GM23338 (cell line): ENCODE measurements around the gene CPLANE2. TPM values are rescaled to one million over a fixed set of nuclear protein-coding genes. Genes with fewer than 3 reads are reported as not detected.

Experiments used
- ATAC-seq: fragments of 200-7000 bp; cut with Tn5 transposase; 3 replicates; pipeline ENCODE4 v1.9.1; 2020
- DNase-seq: peaks from one replicate; pipeline ENCODE4 v3.0.0-alpha.2; 2015; ENCODE audit warnings: low spot score
- H2AFZ ChIP-seq: fragments of 200-600 bp; sonication (generic); 2 replicates; pipeline ENCODE4 v1.8.0; 2016; ENCODE audit warnings: antibody characterized with exemption, mild to moderate bottlenecking, moderate library complexity
- H3F3A ChIP-seq: fragments of 200-600 bp; sonication (generic); replicated peaks from 2 replicates; pipeline ENCODE4 v1.8.0; 2017; ENCODE audit warnings: antibody characterized with exemption, mixed run types, low read depth
- H3K27ac ChIP-seq: fragments of 200-600 bp; sonication (generic); 2 replicates; pipeline ENCODE4 v1.6.1; 2016; ENCODE audit warnings: low read depth
- H3K27me3 ChIP-seq: fragments of 200-600 bp; sonication (generic); 2 replicates; pipeline ENCODE4 v1.8.0; 2016; ENCODE audit warnings: mild to moderate bottlenecking, mixed run types, moderate library complexity; ENCODE audit not compliant: insufficient read depth
- H3K36me3 ChIP-seq: fragments of 200-600 bp; sonication (generic); 2 replicates; pipeline ENCODE4 v1.8.0; 2016; ENCODE audit warnings: mild to moderate bottlenecking; ENCODE audit not compliant: insufficient read depth
- H3K4me1 ChIP-seq: fragments of 200-600 bp; sonication (generic); 2 replicates; pipeline ENCODE4 v1.8.0; 2016; ENCODE audit warnings: mild to moderate bottlenecking, moderate library complexity; ENCODE audit not compliant: insufficient read depth
- H3K4me2 ChIP-seq: fragments of 200-600 bp; sonication (generic); 2 replicates; pipeline ENCODE4 v1.7.1; 2017; ENCODE audit warnings: mixed run types
- H3K4me3 ChIP-seq: fragments of 200-600 bp; sonication (generic); 2 replicates; pipeline ENCODE4 v1.6.1; 2016; ENCODE audit warnings: mixed run types
- H3K79me2 ChIP-seq: fragments of 200-600 bp; sonication (generic); replicated peaks from 2 replicates; pipeline ENCODE4 v1.8.0; 2017; ENCODE audit warnings: mild to moderate bottlenecking; ENCODE audit not compliant: insufficient read depth
- H3K9me2 ChIP-seq: fragments of 200-600 bp; sonication (generic); 2 replicates; pipeline ENCODE4 v1.8.0; 2017; ENCODE audit not compliant: insufficient read depth
- H4K20me1 ChIP-seq: fragments of 200-600 bp; sonication (generic); replicated peaks from 2 replicates; pipeline ENCODE4 v1.8.0; 2017; ENCODE audit warnings: mild to moderate bottlenecking; ENCODE audit not compliant: insufficient read depth
- H3K27ac Mint-ChIP-seq: 2 replicates; pipeline ENCODE4 v1.8.0; 2020; ENCODE audit warnings: inconsistent platforms, mild to moderate bottlenecking, moderate library complexity, mixed read lengths
- H3K27me3 Mint-ChIP-seq: 3 replicates; pipeline ENCODE4 v1.8.0; 2022; ENCODE audit warnings: low read depth, mild to moderate bottlenecking, moderate library complexity, mixed read lengths, inconsistent platforms; ENCODE audit not compliant: insufficient read depth, poor library complexity
- H3K36me3 Mint-ChIP-seq: 3 replicates; pipeline ENCODE4 v1.8.0; 2021; ENCODE audit warnings: low read depth, mild to moderate bottlenecking, inconsistent platforms, moderate library complexity, mixed read lengths
- H3K4me1 Mint-ChIP-seq: 3 replicates; pipeline ENCODE4 v1.8.0; 2020; ENCODE audit warnings: mild to moderate bottlenecking, inconsistent platforms, mixed read lengths
- H3K4me3 Mint-ChIP-seq: 3 replicates; pipeline ENCODE4 v1.8.0; 2021; ENCODE audit warnings: moderate library complexity, mild to moderate bottlenecking, inconsistent platforms, mixed read lengths
- H3K9me3 Mint-ChIP-seq: 3 replicates; pipeline ENCODE4 v1.8.0; 2020; ENCODE audit warnings: moderate library complexity, mild to moderate bottlenecking, inconsistent platforms, mixed read lengths
- CREB1 ChIP-seq: fragments of 250-450 bp; sonication (Bioruptor Pico); IDR thresholded peaks from 2 replicates; pipeline ENCODE4 v1.5.0; 2020; ENCODE audit warnings: low read depth, mild to moderate bottlenecking, moderate library complexity
- ETS1 ChIP-seq: IDR thresholded peaks from 2 replicates; pipeline ENCODE4 v1.6.1; 2016; ENCODE audit warnings: antibody characterized with exemption
- EZH2 ChIP-seq: fragments of 200-600 bp; sonication (generic); IDR thresholded peaks from one replicate; pipeline ENCODE4 v1.8.0; 2017; ENCODE audit warnings: antibody characterized with exemption, mild to moderate bottlenecking, low read depth; ENCODE audit not compliant: unreplicated experiment
- EZH2phosphoT487 ChIP-seq: fragments of 200-600 bp; sonication (generic); IDR thresholded peaks from one replicate; pipeline ENCODE4 v1.8.1; 2018; ENCODE audit warnings: antibody characterized with exemption; ENCODE audit not compliant: unreplicated experiment
- NANOG ChIP-seq: IDR thresholded peaks from 2 replicates; pipeline ENCODE4 v1.6.1; 2016; ENCODE audit warnings: antibody characterized with exemption, borderline replicate concordance
- POLR2AphosphoS5 ChIP-seq: IDR thresholded peaks from 2 replicates; pipeline ENCODE4 v1.6.1; 2016; ENCODE audit warnings: antibody characterized with exemption, low read depth
- ZNF114 ChIP-seq: fragments of 250-450 bp; sonication (Bioruptor Pico); IDR thresholded peaks from 2 replicates; pipeline ENCODE4 v1.5.0; 2020; ENCODE audit warnings: mild to moderate bottlenecking, moderate library complexity
- polyA plus RNA-seq: library from polyadenylated mRNA; unstranded; fragments of >200 nt; fragmentation: Nextera tagmentation; extraction: Ambion mirVana; gene quantifications from 2 replicates; pipeline ENCODE4 v1.2.1, GENCODE V29; 2016
- total RNA-seq: library from RNA; depleted of rRNA; stranded (reverse); fragments of >200 nt; shearing (Covaris generic); gene quantifications from 2 replicates; pipeline ENCODE4 v1.2.3, GENCODE V29; 2014
- TF ChIP-seq, protein P1 (sequence below): fragments of 250-450 bp; sonication (Bioruptor Pico); IDR thresholded peaks from 2 replicates; pipeline ENCODE4 v1.5.0; 2020; ENCODE audit warnings: mild to moderate bottlenecking, moderate library complexity

CPLANE2 gene
- total and polyA plus RNA-seq, 2 experiments from 2014 or later, result 0.44 to 1.8 TPM

- no peak for TF ChIP-seq NANOG
- TF ChIP-seq CREB1 (CRISPR knock-in tag), result no peak
- no peak for TF ChIP-seq ZNF114
- TF ChIP-seq EZH2phosphoT487, result no peak
Measured at GRCh38 chr1:16251381-16251780, 14.4 kb upstream of the CPLANE2 start (continued).

GRCh38 chr1:16250524-16251251 is 13.7 kb upstream of the CPLANE2 start:
- Histone ChIP-seq H3K79me2 (no peaks in the 10 kb centered on the region), H3K27ac (no peak overlapping the region), H3K9me2 (no peaks in the 10 kb centered on the region), H4K20me1 (peaks cover 5% of the 10 kb centered on the region), H3K36me3 (peaks cover 8% of the 10 kb centered on the region; the same call in 1 of the 2 replicates), H3K27me3 (no peaks in the 10 kb centered on the region), H3K4me1 (no peaks in the 10 kb centered on the region), H2AFZ (no peak overlapping the region), H3K4me3 (no peak overlapping the region), H3F3A (peaks cover 4% of the 10 kb centered on the region; the same call in 1 of the 2 replicates), H3K4me2 (no peak overlapping the region)
- no peaks in the 10 kb centered on the region for H3K4me1 Mint-ChIP-seq
- no peak overlapping the region for H3K4me3 Mint-ChIP-seq
- DNase-seq (no peak), ATAC-seq (no peak)
- no peak overlapping the region; the same call in 1 of the 2 replicates for H3K27ac Mint-ChIP-seq
- H3K27me3 Mint-ChIP-seq, result no peaks in the 10 kb centered on the region
- no peaks in the 10 kb centered on the region for H3K9me3 Mint-ChIP-seq
- H3K36me3 Mint-ChIP-seq, result peaks cover 8% of the 10 kb centered on the region
- TF ChIP-seq EZH2phosphoT487, result no peak
- TF ChIP-seq CREB1 (CRISPR knock-in tag), result no peak
- TF ChIP-seq POLR2AphosphoS5, result no peak
- TF ChIP-seq EZH2, result no peak
- TF ChIP-seq, protein P1, sequence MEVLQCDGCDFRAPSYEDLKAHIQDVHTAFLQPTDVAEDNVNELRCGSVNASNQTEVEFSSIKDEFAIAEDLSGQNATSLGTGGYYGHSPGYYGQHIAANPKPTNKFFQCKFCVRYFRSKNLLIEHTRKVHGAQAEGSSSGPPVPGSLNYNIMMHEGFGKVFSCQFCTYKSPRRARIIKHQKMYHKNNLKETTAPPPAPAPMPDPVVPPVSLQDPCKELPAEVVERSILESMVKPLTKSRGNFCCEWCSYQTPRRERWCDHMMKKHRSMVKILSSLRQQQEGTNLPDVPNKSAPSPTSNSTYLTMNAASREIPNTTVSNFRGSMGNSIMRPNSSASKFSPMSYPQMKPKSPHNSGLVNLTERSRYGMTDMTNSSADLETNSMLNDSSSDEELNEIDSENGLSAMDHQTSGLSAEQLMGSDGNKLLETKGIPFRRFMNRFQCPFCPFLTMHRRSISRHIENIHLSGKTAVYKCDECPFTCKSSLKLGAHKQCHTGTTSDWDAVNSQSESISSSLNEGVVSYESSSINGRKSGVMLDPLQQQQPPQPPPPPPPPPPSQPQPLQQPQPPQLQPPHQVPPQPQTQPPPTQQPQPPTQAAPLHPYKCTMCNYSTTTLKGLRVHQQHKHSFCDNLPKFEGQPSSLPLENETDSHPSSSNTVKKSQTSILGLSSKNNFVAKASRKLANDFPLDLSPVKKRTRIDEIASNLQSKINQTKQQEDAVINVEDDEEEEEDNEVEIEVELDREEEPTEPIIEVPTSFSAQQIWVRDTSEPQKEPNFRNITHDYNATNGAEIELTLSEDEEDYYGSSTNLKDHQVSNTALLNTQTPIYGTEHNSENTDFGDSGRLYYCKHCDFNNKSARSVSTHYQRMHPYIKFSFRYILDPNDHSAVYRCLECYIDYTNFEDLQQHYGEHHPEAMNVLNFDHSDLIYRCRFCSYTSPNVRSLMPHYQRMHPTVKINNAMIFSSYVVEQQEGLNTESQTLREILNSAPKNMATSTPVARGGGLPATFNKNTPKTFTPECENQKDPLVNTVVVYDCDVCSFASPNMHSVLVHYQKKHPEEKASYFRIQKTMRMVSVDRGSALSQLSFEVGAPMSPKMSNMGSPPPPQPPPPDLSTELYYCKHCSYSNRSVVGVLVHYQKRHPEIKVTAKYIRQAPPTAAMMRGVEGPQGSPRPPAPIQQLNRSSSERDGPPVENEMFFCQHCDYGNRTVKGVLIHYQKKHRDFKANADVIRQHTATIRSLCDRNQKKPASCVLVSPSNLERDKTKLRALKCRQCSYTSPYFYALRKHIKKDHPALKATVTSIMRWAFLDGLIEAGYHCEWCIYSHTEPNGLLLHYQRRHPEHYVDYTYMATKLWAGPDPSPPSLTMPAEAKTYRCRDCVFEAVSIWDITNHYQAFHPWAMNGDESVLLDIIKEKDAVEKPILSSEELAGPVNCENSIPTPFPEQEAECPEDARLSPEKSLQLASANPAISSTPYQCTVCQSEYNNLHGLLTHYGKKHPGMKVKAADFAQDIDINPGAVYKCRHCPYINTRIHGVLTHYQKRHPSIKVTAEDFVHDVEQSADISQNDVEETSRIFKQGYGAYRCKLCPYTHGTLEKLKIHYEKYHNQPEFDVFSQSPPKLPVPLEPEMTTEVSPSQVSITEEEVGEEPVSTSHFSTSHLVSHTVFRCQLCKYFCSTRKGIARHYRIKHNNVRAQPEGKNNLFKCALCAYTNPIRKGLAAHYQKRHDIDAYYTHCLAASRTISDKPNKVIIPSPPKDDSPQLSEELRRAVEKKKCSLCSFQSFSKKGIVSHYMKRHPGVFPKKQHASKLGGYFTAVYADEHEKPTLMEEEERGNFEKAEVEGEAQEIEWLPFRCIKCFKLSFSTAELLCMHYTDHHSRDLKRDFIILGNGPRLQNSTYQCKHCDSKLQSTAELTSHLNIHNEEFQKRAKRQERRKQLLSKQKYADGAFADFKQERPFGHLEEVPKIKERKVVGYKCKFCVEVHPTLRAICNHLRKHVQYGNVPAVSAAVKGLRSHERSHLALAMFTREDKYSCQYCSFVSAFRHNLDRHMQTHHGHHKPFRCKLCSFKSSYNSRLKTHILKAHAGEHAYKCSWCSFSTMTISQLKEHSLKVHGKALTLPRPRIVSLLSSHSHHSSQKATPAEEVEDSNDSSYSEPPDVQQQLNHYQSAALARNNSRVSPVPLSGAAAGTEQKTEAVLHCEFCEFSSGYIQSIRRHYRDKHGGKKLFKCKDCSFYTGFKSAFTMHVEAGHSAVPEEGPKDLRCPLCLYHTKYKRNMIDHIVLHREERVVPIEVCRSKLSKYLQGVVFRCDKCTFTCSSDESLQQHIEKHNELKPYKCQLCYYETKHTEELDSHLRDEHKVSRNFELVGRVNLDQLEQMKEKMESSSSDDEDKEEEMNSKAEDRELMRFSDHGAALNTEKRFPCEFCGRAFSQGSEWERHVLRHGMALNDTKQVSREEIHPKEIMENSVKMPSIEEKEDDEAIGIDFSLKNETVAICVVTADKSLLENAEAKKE (CRISPR knock-in tag), result no peak
- no peak for TF ChIP-seq ETS1
